GM12892 (cell line): ENCODE data around the gene CCDC167.

ENCODE experiments used
- POLR2A ChIP-seq: IDR thresholded peaks from 2 replicates; pipeline ENCODE4 v1.6.1; 2011; ENCODE audit warnings: low read depth, low read length, control low read depth
- POLR2AphosphoS5 ChIP-seq: IDR thresholded peaks from 2 replicates; pipeline ENCODE4 v1.6.1; 2011; ENCODE audit warnings: low read depth, low read length, control low read depth
- TAF1 ChIP-seq: IDR thresholded peaks from 2 replicates; pipeline ENCODE4 v1.6.1; 2011; ENCODE audit warnings: low read depth, mild to moderate bottlenecking, control low read depth, low read length, borderline replicate concordance

DNA sequence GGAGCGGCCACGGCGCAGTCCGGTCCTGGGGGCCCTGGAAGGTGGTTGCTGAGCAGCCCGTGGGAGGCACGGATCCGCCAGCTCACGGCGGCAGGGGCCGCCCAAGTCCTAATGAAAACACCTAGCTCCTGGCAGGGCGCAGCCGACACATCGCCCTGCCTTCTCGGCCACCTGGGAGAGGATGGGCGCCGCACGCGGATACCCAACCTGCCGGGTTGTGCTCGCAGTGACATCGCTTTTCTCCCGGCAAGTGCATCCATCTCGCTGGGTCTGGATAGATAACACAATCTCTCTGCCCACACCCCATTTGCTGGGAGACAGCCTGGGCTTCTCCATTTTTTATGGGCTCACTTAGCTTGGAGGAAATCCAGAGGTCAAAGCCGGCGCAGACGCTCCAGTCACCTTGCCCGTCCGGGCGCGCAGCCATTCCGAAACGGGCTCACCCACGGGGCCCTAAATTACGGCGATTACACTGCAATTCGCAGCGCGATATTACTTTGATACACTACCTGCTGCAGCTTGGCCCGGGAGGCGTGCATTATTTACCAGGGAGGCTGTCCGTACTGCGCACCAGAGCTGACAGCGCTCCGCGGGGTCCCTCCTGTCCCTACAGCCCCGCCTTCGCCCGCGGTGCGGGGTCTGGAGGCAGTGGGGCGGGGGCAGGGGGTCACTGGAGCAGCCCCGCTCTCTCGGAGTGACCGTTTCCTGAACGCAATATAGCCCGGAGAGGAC, 36.2 kb upstream of the CCDC167 start:
- no peak for TF ChIP-seq POLR2A
- TF ChIP-seq POLR2AphosphoS5: no peak
- no peak for TF ChIP-seq TAF1
